Measurements from ENCODE around the gene TFDP1. TPM values are rescaled to one million over a fixed set of nuclear protein-coding genes. Genes with fewer than 3 reads are reported as not detected.

The TFDP1 gene
- total RNA-seq, 6 donors from 2014 or later, result 23.2 to 45.2 (median 37.9) TPM

DNA sequence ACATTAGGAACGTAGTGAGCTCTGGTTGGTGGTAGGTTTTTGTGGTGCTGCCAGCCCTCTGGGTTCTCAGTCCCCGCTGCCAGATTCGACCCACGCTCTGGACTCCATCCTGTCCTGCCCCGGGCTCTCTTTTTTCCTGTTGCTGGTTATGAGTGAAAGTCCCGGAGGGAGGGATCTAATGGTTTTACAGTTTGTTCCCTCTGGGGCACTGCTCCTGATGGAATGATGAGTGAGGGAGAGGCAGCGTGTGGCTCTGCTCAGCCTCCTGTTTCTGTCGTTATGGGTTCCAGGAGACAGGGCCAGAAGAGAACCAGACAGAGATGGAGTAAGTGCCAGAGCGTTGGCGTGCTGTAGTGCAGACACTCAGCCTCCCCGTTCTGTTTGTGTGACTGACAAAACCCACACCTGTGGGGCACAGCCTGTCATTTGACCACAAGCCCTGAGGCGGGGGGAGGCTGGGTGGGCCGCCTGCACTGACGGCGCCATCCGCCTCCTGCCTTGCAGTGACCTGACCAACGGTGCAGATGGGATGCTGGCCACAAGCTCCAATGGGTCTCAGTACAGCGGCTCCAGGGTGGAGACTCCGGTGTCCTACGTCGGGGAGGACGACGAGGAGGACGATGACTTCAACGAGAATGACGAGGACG, 55.2 kb downstream of the TFDP1 start:
- Histone ChIP-seq H3K4me3 (no peak overlapping the region), H3K27ac (no peak overlapping the region), H3K27me3 (no peaks in the 10 kb centered on the region), H3K36me3 (peaks cover 19 to 62% (median 50%) of the 10 kb centered on the region in 4 donors), H3K9me3 (no peaks in the 10 kb centered on the region), H3K4me1 (no peaks in the 10 kb centered on the region)
- TF ChIP-seq, protein P1, sequence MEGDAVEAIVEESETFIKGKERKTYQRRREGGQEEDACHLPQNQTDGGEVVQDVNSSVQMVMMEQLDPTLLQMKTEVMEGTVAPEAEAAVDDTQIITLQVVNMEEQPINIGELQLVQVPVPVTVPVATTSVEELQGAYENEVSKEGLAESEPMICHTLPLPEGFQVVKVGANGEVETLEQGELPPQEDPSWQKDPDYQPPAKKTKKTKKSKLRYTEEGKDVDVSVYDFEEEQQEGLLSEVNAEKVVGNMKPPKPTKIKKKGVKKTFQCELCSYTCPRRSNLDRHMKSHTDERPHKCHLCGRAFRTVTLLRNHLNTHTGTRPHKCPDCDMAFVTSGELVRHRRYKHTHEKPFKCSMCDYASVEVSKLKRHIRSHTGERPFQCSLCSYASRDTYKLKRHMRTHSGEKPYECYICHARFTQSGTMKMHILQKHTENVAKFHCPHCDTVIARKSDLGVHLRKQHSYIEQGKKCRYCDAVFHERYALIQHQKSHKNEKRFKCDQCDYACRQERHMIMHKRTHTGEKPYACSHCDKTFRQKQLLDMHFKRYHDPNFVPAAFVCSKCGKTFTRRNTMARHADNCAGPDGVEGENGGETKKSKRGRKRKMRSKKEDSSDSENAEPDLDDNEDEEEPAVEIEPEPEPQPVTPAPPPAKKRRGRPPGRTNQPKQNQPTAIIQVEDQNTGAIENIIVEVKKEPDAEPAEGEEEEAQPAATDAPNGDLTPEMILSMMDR (IDR thresholded peaks at IDR 0.05), result no peak
- no peak for TF ChIP-seq EP300 (IDR thresholded peaks at IDR 0.05)
- no peak for TF ChIP-seq POLR2A (IDR thresholded peaks at IDR 0.05)
- TF ChIP-seq POLR2AphosphoS5 (IDR thresholded peaks at IDR 0.05), result no peak
- DNase-seq (peak in 1 of 2 donors; percentile 16), ATAC-seq (ENCODE audit: low FRiP score in 2 of 2) (peak in 1 of 2 donors; percentile 9)
- 93 to 96% methylated on average over 21 to 27 of the region's 27 CpGs for WGBS, 2 donors

DNA sequence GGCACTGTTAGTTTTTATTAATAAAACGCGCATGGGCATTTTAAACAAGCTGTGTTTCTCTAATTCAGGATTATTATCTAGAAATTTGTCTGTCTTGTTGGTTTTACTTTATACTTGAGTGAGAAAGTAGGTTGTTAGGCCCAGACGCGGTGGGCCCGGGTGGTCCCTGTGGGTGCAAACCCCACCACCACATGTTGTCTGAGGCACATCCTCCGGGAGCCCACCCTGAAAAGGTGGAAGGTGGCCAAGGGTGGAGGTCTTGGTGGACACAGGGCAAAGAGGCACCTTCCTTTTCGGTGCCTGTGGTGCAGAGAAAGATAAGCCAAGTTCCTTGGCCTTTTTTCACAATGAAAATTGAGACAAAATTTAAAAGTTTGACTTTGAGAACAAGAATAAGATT, 56.9 kb downstream of the TFDP1 start:
- no peak for TF ChIP-seq POLR2A (IDR thresholded peaks at IDR 0.05)
- no peak for TF ChIP-seq POLR2AphosphoS5 (IDR thresholded peaks at IDR 0.05)
- TF ChIP-seq, protein P1 (IDR thresholded peaks at IDR 0.05), result no peak
- TF ChIP-seq EP300 (IDR thresholded peaks at IDR 0.05), result no peak
- peaks cover 0 to 11% (median 3%) of the 10 kb centered on the region in 4 donors for H3K4me1 ChIP-seq
- DNase-seq (no peak), ATAC-seq (ENCODE audit: low FRiP score in 2 of 2) (no peak)
- 80 to 93% methylated on average over 7 of the region's 7 CpGs for WGBS, 2 donors
- no peak overlapping the region for H3K4me3 ChIP-seq
- H3K36me3 ChIP-seq, result peaks cover 15 to 45% (median 33%) of the 10 kb centered on the region in 4 donors
- no peaks in the 10 kb centered on the region for H3K27me3 ChIP-seq
- no peaks in the 10 kb centered on the region for H3K9me3 ChIP-seq
- no peak overlapping the region for H3K27ac ChIP-seq

DNA sequence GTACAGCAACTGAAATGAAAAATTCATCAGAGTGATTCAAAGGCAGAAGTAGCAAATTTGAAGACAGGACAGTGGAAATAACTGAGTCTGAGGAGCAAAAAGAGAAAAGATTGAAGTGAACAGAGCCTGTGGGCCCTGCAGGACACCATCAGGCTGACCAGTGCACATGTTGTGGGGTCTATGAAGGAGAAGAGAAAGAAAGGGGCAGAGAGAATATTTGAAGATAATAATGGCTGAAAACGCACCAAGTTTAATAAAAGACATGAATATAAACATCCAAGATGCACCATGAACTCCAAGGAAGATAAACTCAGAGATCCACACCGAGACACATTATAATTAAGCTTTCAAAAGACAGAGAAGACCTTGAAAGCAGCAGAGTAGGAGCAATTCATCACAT, 58.0 kb downstream of the TFDP1 start:
- DNase-seq, result no peak
- Histone ChIP-seq H3K27ac (no peak overlapping the region), H3K9me3 (no peaks in the 10 kb centered on the region), H3K36me3 (peaks cover 8 to 33% (median 22%) of the 10 kb centered on the region in 4 donors), H3K4me1 (peaks cover 7 to 20% (median 13%) of the 10 kb centered on the region in 4 donors), H3K4me3 (no peak overlapping the region), H3K27me3 (no peaks in the 10 kb centered on the region)
- ATAC-seq (ENCODE audit: low FRiP score in 2 of 2), result no peak
- WGBS, 2 donors, result 90 to 95% methylated on average over 2 of the region's 2 CpGs
- TF ChIP-seq EP300 (IDR thresholded peaks at IDR 0.05), result no peak
- TF ChIP-seq, protein P1 (IDR thresholded peaks at IDR 0.05), result no peak

DNA sequence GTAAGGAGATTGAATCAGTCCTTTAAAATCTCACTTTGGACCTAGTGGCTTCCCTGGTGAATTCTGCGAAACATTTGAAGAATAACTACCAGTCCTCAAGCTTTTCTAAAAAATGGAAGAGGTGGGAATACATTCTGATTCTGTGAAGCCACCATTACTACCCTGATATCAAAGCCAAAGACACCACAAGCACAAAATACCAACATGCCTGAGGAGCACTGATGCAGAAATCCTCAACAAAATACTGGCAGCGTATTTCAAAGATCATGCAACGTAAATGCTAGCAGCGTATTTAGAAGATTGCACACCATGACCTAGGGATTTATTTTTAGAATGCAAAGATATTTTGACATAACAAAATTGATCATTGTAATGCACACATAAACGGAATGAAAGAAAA, 59.0 kb downstream of the TFDP1 start:
- H3K9me3 ChIP-seq, result no peaks in the 10 kb centered on the region
- no peak overlapping the region for H3K27ac ChIP-seq
- H3K4me1 ChIP-seq, result peaks cover 7 to 21% (median 15%) of the 10 kb centered on the region in 4 donors
- DNase-seq, result no peak
- no peak for ATAC-seq (ENCODE audit: low FRiP score in 2 of 2)
- no peak overlapping the region for H3K4me3 ChIP-seq
- 97% methylated on average over 5 of the region's 5 CpGs for WGBS, 2 donors
- TF ChIP-seq POLR2AphosphoS5 (IDR thresholded peaks at IDR 0.05) (no peak), POLR2A (IDR thresholded peaks at IDR 0.05) (no peak), EP300 (IDR thresholded peaks at IDR 0.05) (no peak)
- TF ChIP-seq, protein P1 (IDR thresholded peaks at IDR 0.05), result no peak
- H3K36me3 ChIP-seq, result peaks cover 0 to 23% (median 14%) of the 10 kb centered on the region in 4 donors
- H3K27me3 ChIP-seq, result no peaks in the 10 kb centered on the region

DNA sequence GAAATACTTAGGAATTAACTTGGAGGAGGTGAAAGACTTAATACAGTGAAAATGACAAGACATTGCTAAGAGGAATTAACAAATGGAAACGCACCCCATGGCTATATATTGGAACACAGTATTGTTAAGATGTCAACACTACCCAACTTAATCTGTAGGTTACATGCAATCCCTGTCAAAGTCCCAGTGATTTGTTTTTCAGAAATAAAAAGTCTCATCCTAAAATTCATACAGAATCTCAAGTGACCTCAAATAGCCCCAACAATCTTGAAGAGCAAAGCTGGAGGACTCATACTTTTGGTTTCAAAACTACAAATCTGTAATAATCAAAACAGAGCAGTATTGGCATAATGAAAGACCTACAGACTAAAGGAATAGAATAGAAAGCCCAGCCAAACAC, 60.2 kb downstream of the TFDP1 start:
- DNase-seq (no peak), ATAC-seq (ENCODE audit: low FRiP score in 2 of 2) (no peak)
- Histone ChIP-seq H3K4me3 (no peak overlapping the region), H3K9me3 (no peaks in the 10 kb centered on the region), H3K27ac (peak overlapping the region in 1 of 4 donors; percentile 11), H3K36me3 (peaks cover 0 to 11% (median 6%) of the 10 kb centered on the region in 4 donors), H3K4me1 (peaks cover 7 to 21% (median 15%) of the 10 kb centered on the region in 4 donors), H3K27me3 (no peaks in the 10 kb centered on the region)
- WGBS, 2 donors, result 88 to 93% methylated on average over 1 of the region's 1 CpG
- TF ChIP-seq, protein P1 (IDR thresholded peaks at IDR 0.05), result no peak
- TF ChIP-seq EP300 (IDR thresholded peaks at IDR 0.05), result no peak
